SK-N-SH (cell line): Measurements from ENCODE around the gene RNF212.

Experiments used
- ELF1 ChIP-seq: IDR thresholded peaks from 2 replicates; pipeline ENCODE4 v1.4.0; 2012
- EP300 ChIP-seq, 2 experiments: IDR thresholded peaks; 2 replicates each; pipeline versions ENCODE4 v1.4.0 to v1.6.1; 2012; ENCODE audit warnings: borderline replicate concordance in 1 of 2, low read depth in 1 of 2, low read length in 1 of 2
- EZH2phosphoT487 ChIP-seq: fragments of 200-600 bp; sonication (generic); IDR thresholded peaks from 2 replicates; pipeline ENCODE4 v1.6.1; 2017; ENCODE audit warnings: low read depth, mixed run types, mild to moderate bottlenecking, antibody characterized with exemption, moderate library complexity, borderline replicate concordance
- FOXM1 ChIP-seq: IDR thresholded peaks from 2 replicates; pipeline ENCODE4 v1.4.0; 2012; ENCODE audit warnings: low read depth, mild to moderate bottlenecking
- GABPA ChIP-seq: IDR thresholded peaks from 2 replicates; pipeline ENCODE4 v1.4.0; 2012; ENCODE audit warnings: low read depth, mild to moderate bottlenecking
- JUND ChIP-seq: IDR thresholded peaks from 2 replicates; pipeline ENCODE4 v1.4.0; 2012
- NFIC ChIP-seq: IDR thresholded peaks from 2 replicates; pipeline ENCODE4 v1.4.0; 2012; ENCODE audit warnings: borderline replicate concordance
- POLR2AphosphoS5 ChIP-seq: IDR thresholded peaks from 2 replicates; pipeline ENCODE4 v1.6.1; 2012; ENCODE audit warnings: low read depth, low read length
- SIN3A ChIP-seq: IDR thresholded peaks from 2 replicates; pipeline ENCODE4 v1.6.1; 2012; ENCODE audit warnings: low read depth, mild to moderate bottlenecking, low read length, moderate library complexity, borderline replicate concordance
- YY1 ChIP-seq: IDR thresholded peaks from 2 replicates; pipeline ENCODE4 v1.4.0; 2012; ENCODE audit warnings: low read depth, mild to moderate bottlenecking
- TF ChIP-seq, protein P1 (sequence below): fragments of 200-600 bp; sonication (generic); IDR thresholded peaks from 2 replicates; pipeline ENCODE4 v1.6.1; 2017; ENCODE audit warnings: antibody characterized with exemption, mild to moderate bottlenecking, moderate library complexity
- TF ChIP-seq, protein P2 (sequence below): IDR thresholded peaks from 2 replicates; pipeline ENCODE4 v1.4.0; 2012; ENCODE audit warnings: low read depth

DNA sequence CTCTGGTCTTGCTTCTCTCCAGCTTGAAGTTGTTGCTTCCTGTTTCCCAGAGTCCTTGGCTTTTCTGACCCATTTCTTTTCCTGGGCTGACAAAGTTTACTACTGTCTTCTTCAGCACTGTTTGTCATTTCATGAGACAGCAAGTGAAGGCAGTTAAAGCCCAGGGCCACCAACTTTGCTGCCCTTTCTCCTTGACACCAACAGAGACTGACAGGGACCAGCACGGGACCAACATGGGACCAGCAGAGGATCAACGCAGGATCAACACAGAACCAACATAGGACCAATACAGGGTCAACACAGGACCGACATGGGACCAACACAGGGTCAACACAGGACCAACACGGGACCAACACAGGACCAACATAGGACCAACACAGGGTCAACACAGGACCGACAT, 34.9 kb downstream of the RNF212 start:
- TF ChIP-seq EZH2phosphoT487 = no peak
- TF ChIP-seq, protein P1, sequence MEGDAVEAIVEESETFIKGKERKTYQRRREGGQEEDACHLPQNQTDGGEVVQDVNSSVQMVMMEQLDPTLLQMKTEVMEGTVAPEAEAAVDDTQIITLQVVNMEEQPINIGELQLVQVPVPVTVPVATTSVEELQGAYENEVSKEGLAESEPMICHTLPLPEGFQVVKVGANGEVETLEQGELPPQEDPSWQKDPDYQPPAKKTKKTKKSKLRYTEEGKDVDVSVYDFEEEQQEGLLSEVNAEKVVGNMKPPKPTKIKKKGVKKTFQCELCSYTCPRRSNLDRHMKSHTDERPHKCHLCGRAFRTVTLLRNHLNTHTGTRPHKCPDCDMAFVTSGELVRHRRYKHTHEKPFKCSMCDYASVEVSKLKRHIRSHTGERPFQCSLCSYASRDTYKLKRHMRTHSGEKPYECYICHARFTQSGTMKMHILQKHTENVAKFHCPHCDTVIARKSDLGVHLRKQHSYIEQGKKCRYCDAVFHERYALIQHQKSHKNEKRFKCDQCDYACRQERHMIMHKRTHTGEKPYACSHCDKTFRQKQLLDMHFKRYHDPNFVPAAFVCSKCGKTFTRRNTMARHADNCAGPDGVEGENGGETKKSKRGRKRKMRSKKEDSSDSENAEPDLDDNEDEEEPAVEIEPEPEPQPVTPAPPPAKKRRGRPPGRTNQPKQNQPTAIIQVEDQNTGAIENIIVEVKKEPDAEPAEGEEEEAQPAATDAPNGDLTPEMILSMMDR = no peak
- TF ChIP-seq YY1 = no peak
- no peak for TF ChIP-seq GABPA
- TF ChIP-seq EP300 (IDR thresholded peaks at IDR 0.05; ENCODE audit: borderline replicate concordance in 1 of 2, low read depth in 1 of 2, low read length in 1 of 2) = no peak
- TF ChIP-seq NFIC = no peak
- TF ChIP-seq POLR2AphosphoS5 = no peak
- no peak for TF ChIP-seq ELF1
- no peak for TF ChIP-seq JUND
- TF ChIP-seq, protein P2, sequence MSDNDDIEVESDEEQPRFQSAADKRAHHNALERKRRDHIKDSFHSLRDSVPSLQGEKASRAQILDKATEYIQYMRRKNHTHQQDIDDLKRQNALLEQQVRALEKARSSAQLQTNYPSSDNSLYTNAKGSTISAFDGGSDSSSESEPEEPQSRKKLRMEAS = no peak
- TF ChIP-seq SIN3A = no peak
- no peak for TF ChIP-seq FOXM1
